Lung (tissue), 12 donors: ENCODE measurements around the gene MT1B. TPM values are rescaled to one million over a fixed set of nuclear protein-coding genes. Genes with fewer than 3 reads are reported as not detected.

Source experiments
- ATAC-seq: fragments of 200-7000 bp; cut with Tn5 transposase; one replicate; pipeline ENCODE4 v1.9.1; 2020; ENCODE audit warnings: moderate number of reproducible peaks; ENCODE audit not compliant: insufficient read depth, low FRiP score
- DNase-seq, 3 donors: peaks; one replicate each; pipeline ENCODE4 v3.0.0-alpha.2; 2013 to 2017
- H3K27ac ChIP-seq, 2 donors: one replicate each; pipeline ENCODE4 v1.5.1; 2013; ENCODE audit warnings: mild to moderate bottlenecking in 2 of 2, moderate library complexity in 2 of 2, control low read depth in 1 of 2, inconsistent platforms in 1 of 2, low read depth in 1 of 2, low read length in 1 of 2
- H3K27me3 ChIP-seq, 3 donors: one replicate each; pipeline ENCODE4 v1.5.1; 2013; ENCODE audit warnings: low read length in 2 of 3; ENCODE audit not compliant: control insufficient read depth in 3 of 3, insufficient read depth in 3 of 3
- H3K36me3 ChIP-seq, 4 donors: one replicate each; pipeline ENCODE4 v1.5.1; 2013; ENCODE audit warnings: low read length in 4 of 4, mild to moderate bottlenecking in 1 of 4, moderate library complexity in 1 of 4; ENCODE audit not compliant: control insufficient read depth in 4 of 4, insufficient read depth in 4 of 4
- H3K4me1 ChIP-seq, 5 donors: one replicate each; pipeline ENCODE4 v1.5.1; 2013; ENCODE audit warnings: low read length in 5 of 5, mild to moderate bottlenecking in 2 of 5, moderate library complexity in 1 of 5; ENCODE audit not compliant: control insufficient read depth in 5 of 5, insufficient read depth in 5 of 5
- H3K4me3 ChIP-seq: one replicate; pipeline ENCODE4 v1.5.1; 2013; ENCODE audit warnings: mild to moderate bottlenecking, control low read depth, moderate library complexity
- H3K9ac ChIP-seq, 2 donors: one replicate each; pipeline ENCODE4 v1.5.1; 2013; ENCODE audit warnings: low read length in 2 of 2, control low read depth in 1 of 2; ENCODE audit not compliant: insufficient read depth in 1 of 2
- H3K9me3 ChIP-seq, 4 donors: one replicate each; pipeline ENCODE4 v1.5.1; 2013; ENCODE audit warnings: low read length in 3 of 4, mild to moderate bottlenecking in 1 of 4, moderate library complexity in 1 of 4; ENCODE audit not compliant: control insufficient read depth in 4 of 4, insufficient read depth in 3 of 4
- CTCF ChIP-seq: IDR thresholded peaks from 2 replicates; pipeline ENCODE4 v1.5.1; 2012; ENCODE audit warnings: mild to moderate bottlenecking; ENCODE audit errors: control extremely low read depth, extremely low read depth
- WGBS, 2 donors: extraction: QIAGEN DNeasy Blood & Tissue Kit; methylation state at CpG; one replicate each; pipeline ENCODE4 v1.1.7; 2013; 5-methylcytosine and 5-hydroxymethylcytosine counted together
- polyA plus RNA-seq, 2 donors: library from polyadenylated mRNA; stranded (reverse); fragments of 200-250 nt; gene quantifications; one replicate each; pipeline ENCODE4 v1.2.1, GENCODE V29; 2013
- total RNA-seq, 2 donors: library from RNA; depleted of rRNA in 1 of 2; stranded (reverse); fragments of >200 nt in 1 of 2; gene quantifications; one replicate each; pipeline ENCODE4 v1.2.1, GENCODE V29; 2014 to 2021
- donor health status: control.
- donor health status: control.
- donor health status: Bipolar disorder and iron deficiency.
- donor health status: healthy.
- donor health status: DM: yes; HTN: yes; CAD: no.

Gene MT1B
- total and polyA plus RNA-seq, 4 donors = not detected

GRCh38 chr16:56606071-56606475, 45.6 kb upstream of the MT1B start:
- Histone ChIP-seq H3K27me3 (peaks cover 0 to 10% (median 0%) of the 10 kb centered on the region in 3 donors), H3K4me3 (no peak overlapping the region), H3K36me3 (no peaks in the 10 kb centered on the region), H3K9me3 (no peaks in the 10 kb centered on the region), H3K4me1 (peaks cover 9 to 50% (median 25%) of the 10 kb centered on the region in 5 donors), H3K9ac (peak overlapping the region in 1 of 2 donors; percentile 34), H3K27ac (peak overlapping the region; percentile 88 to 97)
- no peak for ATAC-seq
- DNase-seq = no peak
- WGBS, 2 donors = 56 to 82% methylated on average over 3 of the region's 3 CpGs
- no peak for TF ChIP-seq CTCF

GRCh38 chr16:56606476-56607108, 45.1 kb upstream of the MT1B start:
- DNase-seq (peak; percentile 86 to 98 (median 98)), ATAC-seq (no peak)
- Histone ChIP-seq H3K27me3 (peaks cover 0 to 6% (median 0%) of the 10 kb centered on the region in 3 donors), H3K27ac (peak overlapping the region; percentile 88 to 97), H3K9ac (peak overlapping the region in 1 of 2 donors; percentile 38), H3K4me1 (peaks cover 9 to 55% (median 30%) of the 10 kb centered on the region in 5 donors), H3K36me3 (no peaks in the 10 kb centered on the region), H3K9me3 (no peaks in the 10 kb centered on the region), H3K4me3 (no peak overlapping the region)
- TF ChIP-seq CTCF = no peak
- 36 to 62% methylated on average over 8 of the region's 8 CpGs for WGBS, 2 donors

- H3K36me3 ChIP-seq = no peaks in the 10 kb centered on the region
- H3K4me1 ChIP-seq = peaks cover 9 to 55% (median 31%) of the 10 kb centered on the region in 5 donors
- no peak for TF ChIP-seq CTCF
- peak; percentile 25 for ATAC-seq
- DNase-seq = peak; percentile 91 to 93 (median 92)
- H3K9ac ChIP-seq = peak overlapping the region in 1 of 2 donors; percentile 38
- WGBS, 2 donors = 24 to 38% methylated on average over 14 of the region's 14 CpGs
- no peak overlapping the region for H3K4me3 ChIP-seq
- H3K9me3 ChIP-seq = no peaks in the 10 kb centered on the region
- H3K27me3 ChIP-seq = peaks cover 0 to 8% (median 0%) of the 10 kb centered on the region in 3 donors
- H3K27ac ChIP-seq = peak overlapping the region; percentile 88 to 97
Observed at GRCh38 chr16:56607109-56607618, 44.5 kb upstream of the MT1B start.
